Aortic smooth muscle cell (primary cell): Measurements from ENCODE around the gene ZYG11B. TPM values are rescaled to one million over a fixed set of nuclear protein-coding genes. Genes with fewer than 3 reads are reported as not detected.

ENCODE experiments used
- total RNA-seq: library from RNA; depleted of rRNA; stranded (reverse); fragments of >200 nt; gene quantifications from 2 replicates; pipeline ENCODE4 v1.2.3, GENCODE V29; 2014

Gene ZYG11B
- 32.1 and 34.7 TPM in 2 replicates for total RNA-seq

GRCh38 chr1:52726265-52727113, at the start of gene ZYG11B:
Gene ZYG11B, plus strand, starts transcription at chr1:52726453. Its CDS starts 201 bp downstream, at chr1:52726654.

GRCh38 chr1:52697795-52698674, 28.2 kb upstream of the ZYG11B start, which contains the start of gene COA7:
Gene COA7, minus strand, starts transcription at chr1:52698347. Its CDS starts 21 bp downstream, at chr1:52698326.

GRCh38 chr1:52842643-52843310, 116.5 kb downstream of the ZYG11B start, which contains the start of gene ZYG11A:
Gene ZYG11A, plus strand, starts transcription at chr1:52842760. Its CDS starts 124 bp downstream, at chr1:52842884.

Other genes starting within 250 kb of the ZYG11B start
- gene TUT4, start 173.4 kb upstream of the ZYG11B start, total RNA-seq = 16.8 and 25.0 TPM in 2 replicates
- 36.6 and 39.1 TPM in 2 replicates for gene GPX7, start 124.1 kb upstream of the ZYG11B start, total RNA-seq
- gene SHISAL2A, start 93.3 kb upstream of the ZYG11B start, total RNA-seq = not detected in 2 replicates
- 9.0 and 10.3 TPM in 2 replicates for gene COA7, start 28.1 kb upstream of the ZYG11B start, total RNA-seq
- 0.06 and 0.13 TPM in 2 replicates for gene ZYG11A, start 116.3 kb downstream of the ZYG11B start, total RNA-seq
- gene ECHDC2, start 195.3 kb downstream of the ZYG11B start, total RNA-seq = 26.7 and 35.1 TPM in 2 replicates
- gene SCP2, start 200.8 kb downstream of the ZYG11B start, total RNA-seq = 180 and 209 TPM in 2 replicates